Measurements from ENCODE around the gene SLC6A8. TPM values are rescaled to one million over a fixed set of nuclear protein-coding genes. Genes with fewer than 3 reads are reported as not detected.

The SLC6A8 gene
- total RNA-seq, result 10.0 and 16.4 TPM in 2 replicates

DNA sequence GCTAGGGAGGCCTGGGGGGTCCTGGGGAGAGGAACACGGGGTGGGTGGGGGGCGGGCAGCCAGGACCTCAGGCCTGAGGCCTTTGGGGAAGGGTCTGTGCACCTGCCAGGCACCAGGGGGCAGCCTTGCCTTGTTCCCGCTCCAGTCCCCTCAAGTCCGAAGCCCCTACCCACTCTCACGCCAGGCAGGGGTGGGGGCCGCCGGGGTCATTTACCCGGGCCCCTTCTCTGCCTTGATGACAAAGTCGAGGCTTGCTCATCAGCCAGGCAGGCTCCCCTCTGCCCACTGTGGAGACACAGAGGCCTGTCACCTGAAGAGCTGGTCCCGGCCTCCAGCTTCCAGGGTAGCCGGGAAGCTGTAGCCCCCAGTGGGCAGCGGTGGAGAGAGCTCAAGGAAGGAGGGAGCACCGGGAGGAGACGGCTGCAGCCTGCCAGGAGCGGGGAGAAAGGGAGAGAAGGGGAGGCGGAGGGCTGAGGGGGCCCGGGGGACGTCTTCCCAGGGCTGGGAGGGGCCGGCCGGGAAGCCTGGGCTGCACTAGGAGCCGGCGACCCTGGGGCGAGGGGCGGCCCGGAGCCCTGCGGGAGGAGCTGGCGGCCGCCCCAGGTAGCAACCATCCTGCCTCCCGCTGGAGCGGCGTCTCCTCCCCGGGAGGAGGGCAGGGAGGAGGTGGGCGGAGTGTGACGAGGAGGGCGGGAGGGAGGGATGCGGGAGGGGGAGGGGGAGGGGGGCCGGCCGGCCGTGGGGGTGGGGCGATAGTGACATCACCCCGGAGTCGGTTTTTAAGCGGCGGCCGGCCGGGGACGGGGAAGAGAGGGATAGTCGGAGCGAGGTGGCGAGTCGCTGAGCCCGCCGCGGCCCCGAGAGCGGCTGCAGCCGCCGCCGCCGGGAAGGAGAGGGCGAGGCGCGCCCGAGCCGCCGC, at the start of gene SLC6A8:
SLC6A8 (plus strand) TSS at position 806 of the 919 bp plus-strand sequence. CDS start 649 bp downstream, outside the sequence.

DNA sequence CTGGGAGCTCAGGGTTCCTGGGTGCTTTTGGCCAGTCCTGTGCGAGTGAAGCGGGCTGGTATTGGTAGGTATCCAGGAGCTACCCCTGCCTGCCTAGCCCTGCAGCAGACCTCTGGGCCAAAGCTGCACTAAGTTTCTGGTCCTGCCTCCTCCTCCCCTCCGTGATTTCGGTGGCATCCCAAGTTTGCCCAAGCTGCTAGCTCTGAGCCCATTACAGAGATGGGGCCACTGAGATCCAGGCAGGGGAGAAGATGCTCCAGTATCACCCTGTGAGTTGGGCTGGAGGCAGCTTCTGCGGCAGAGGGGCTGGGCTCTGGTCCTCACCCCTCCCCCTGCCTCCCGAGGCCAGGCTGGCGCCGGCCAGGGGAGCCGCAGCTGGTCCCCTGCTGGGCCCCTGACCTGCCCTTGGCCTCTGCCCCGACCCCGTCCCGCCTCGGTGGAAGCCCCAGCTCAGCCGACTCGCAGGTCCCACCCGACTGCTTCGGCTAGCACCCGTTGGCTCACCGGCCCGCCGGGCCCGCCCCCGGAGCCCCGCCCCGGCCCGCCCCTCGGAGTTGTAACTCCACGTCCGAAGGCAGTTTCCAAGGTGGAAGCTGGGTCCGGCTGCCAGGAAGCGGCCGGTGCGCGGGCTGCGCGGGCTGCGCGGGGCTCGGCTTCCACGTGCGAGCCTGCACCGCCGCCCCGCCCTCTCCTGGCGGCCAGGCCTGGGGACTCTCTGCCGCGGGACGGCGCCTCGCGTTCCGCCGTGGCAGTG, 40.9 kb upstream of the SLC6A8 start, which contains the start of gene DUSP9:
DUSP9 (plus strand) TSS at position 584 of the 754 bp plus-strand sequence. CDS start 751 bp downstream, outside the sequence.

DNA sequence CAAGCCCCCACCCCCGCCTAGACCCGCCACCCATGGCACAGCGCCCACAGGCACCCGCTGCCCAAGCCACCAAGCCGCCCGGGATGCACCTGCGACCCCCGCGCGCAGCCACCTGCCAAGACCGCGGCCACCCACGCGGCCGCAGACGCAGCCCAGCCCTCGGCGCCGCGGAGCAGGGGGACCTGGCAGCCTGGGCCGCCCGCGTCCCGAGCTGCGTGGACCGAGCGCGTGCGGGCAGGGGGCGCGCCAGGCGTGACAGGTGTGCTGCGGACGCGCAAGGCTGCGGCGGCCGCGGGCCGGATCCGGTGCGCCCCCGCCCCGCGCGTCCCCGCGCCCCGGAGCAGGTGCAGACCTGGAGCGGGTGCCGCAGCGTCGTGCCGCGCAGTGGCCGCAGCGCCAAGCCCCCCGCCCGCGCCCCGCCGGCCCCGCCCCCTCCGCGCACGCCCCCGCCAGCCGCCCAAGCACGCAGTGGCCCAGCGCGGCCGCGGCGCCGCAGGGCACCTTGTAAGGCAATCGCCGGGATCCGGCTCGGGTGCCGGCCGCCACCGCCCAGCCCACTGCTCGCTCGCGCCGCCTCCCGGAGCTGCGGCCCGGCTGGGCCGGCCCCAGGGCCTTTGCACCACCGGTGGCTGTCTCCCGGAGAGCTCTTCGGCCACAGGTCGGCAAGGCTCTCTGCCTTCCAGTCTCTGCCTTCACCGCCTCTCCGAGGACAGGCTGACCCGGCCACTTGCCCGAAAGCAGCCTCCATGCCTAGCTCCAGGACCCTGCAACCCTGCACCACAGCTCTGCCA, 14.1 kb upstream of the SLC6A8 start, which contains the start of gene PNCK:
PNCK (minus strand) TSS at position 386 of the 791 bp plus-strand sequence. CDS start 737 bp downstream, outside the sequence.

DNA sequence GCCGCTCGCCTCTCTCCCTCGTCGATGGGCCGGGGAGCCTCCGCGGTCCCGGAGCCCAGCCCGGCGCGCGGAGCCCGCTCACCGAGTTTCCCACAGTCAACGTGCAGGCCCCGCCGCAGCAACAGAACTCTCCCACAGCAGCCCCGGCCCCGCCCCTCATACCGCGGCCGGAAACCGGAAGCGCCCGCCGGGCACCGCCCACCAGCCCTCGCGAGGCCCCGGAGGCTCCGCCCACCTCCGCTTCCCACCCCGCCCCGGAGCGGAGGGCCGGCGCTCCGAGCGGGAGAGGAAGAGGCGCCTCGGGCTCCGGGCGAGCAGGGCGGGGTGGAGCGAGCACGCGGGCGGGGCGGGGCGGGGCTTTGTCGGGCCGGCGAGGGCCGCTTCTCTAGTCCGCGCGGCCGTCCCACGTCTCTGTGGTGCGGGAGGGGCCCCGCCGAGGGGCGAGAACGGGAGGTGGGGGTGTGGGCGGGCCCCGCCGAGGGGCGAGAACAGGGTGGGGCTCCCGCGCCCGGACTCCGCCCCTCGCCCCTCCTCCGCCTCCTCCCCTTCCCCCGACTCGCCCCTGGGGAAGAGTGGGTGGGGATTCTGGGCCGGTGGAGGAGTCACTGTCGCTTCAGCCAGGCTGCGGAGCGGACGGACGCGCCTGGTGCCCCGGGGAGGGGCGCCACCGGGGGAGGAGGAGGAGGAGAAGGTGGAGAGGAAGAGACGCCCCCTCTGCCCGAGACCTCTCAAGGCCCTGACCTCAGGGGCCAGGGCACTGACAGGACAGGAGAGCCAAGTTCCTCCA, 36.7 kb downstream of the SLC6A8 start, which contains the start of the genes ABCD1 and BCAP31:
ABCD1 (plus strand) TSS at position 605 of the 787 bp plus-strand sequence. CDS start 411 bp downstream, outside the sequence.
BCAP31 (minus strand) TSS at position 136 of the 787 bp plus-strand sequence. CDS start 1,143 bp downstream, outside the sequence.

Small RNAs within 50 kb of the gene (small RNA-seq; reads per million reads assigned to genes)
- gene RN7SL687P (ENCODE audit: low replicate concordance), result not detected

Other genes starting within 250 kb of the SLC6A8 start
- gene TREX2, start 241.9 kb upstream of the SLC6A8 start, total RNA-seq, result 0.22 and 2.4 TPM in 2 replicates
- 8.8 and 26.8 TPM in 2 replicates for gene HAUS7, start 217.3 kb upstream of the SLC6A8 start, total RNA-seq
- 3.3 and 23.3 TPM in 2 replicates for gene BGN, start 192.9 kb upstream of the SLC6A8 start, total RNA-seq
- not detected in 2 replicates for gene ATP2B3, start 170.3 kb upstream of the SLC6A8 start, total RNA-seq
- gene CCNQ, start 88.8 kb upstream of the SLC6A8 start, total RNA-seq, result 24.3 and 52.0 TPM in 2 replicates
- gene DUSP9, start 40.7 kb upstream of the SLC6A8 start, total RNA-seq, result under 0.01 and 0.14 TPM in 2 replicates
- gene PNCK, start 14.1 kb upstream of the SLC6A8 start, total RNA-seq, result 0.22 TPM in 1 of 2 replicates, not detected in the other
- 141 and 153 TPM in 2 replicates for gene BCAP31, start 36.5 kb downstream of the SLC6A8 start, total RNA-seq
- 18.6 and 22.0 TPM in 2 replicates for gene ABCD1, start 36.9 kb downstream of the SLC6A8 start, total RNA-seq
- 4.0 and 4.6 TPM in 2 replicates for gene PLXNB3, start 76.3 kb downstream of the SLC6A8 start, total RNA-seq
- gene SRPK3, start 93.1 kb downstream of the SLC6A8 start, total RNA-seq, result 0.44 and 1.7 TPM in 2 replicates
- 64.6 and 81.2 TPM in 2 replicates for gene IDH3G, start 106.4 kb downstream of the SLC6A8 start, total RNA-seq
- 101 and 182 TPM in 2 replicates for gene SSR4, start 106.7 kb downstream of the SLC6A8 start, total RNA-seq
- 0.14 TPM in 1 of 2 replicates, not detected in the other for gene PDZD4, start 142.6 kb downstream of the SLC6A8 start, total RNA-seq
- gene L1CAM, start 198.2 kb downstream of the SLC6A8 start, total RNA-seq, result 0.88 and 18.2 TPM in 2 replicates
- not detected in 2 replicates for gene AVPR2, start 216.7 kb downstream of the SLC6A8 start, total RNA-seq
- 1.1 and 2.9 TPM in 2 replicates for gene ARHGAP4, start 238.3 kb downstream of the SLC6A8 start, total RNA-seq
- 81.8 and 123 TPM in 2 replicates for gene NAA10, start 247.1 kb downstream of the SLC6A8 start, total RNA-seq